Inferior parietal cortex (tissue), 1 donor: ENCODE data around the gene IGFLR1.
"Not testable (repeated sequence)": the region's sequence is repeated elsewhere in the genome, so short reads cannot be mapped to it uniquely, and the experiment has no call there.

Experiments
- DNase-seq: peaks from one replicate; pipeline ENCODE4 v3.0.0-alpha.2; 2016; ENCODE audit errors: extremely low spot score

The IGFLR1 gene

GRCh38 chr19:35724132-35724531, 18.1 kb downstream of the IGFLR1 start:
- not testable (repeated sequence) for DNase-seq

DNA sequence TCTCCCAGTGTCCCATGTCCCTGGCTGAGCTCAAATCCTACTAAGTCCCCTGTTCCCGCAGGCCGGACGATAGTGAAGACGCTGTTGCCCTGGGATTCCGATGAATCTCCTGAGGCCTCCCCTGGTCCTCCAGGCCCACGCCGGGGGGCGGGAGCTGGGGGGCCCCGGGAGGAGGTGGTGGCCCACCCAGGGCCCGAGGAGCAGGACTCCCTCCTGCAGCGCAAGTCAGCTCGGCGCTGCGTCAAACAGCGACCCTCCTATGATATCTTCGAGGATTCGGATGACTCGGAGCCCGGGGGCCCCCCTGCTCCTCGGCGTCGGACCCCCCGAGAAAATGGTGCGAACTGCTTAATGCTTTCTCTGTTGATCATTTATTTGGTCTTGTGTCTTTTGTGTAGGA, 18.6 kb downstream of the IGFLR1 start:
- DNase-seq = no peak

- DNase-seq = no peak
These were observed 19.4 kb downstream of the IGFLR1 start for GRCh38 chr19:35722897-35723296.

- no peak for DNase-seq
These were observed 19.8 kb downstream of the IGFLR1 start for GRCh38 chr19:35722461-35722860.

GRCh38 chr19:35721374-35721773, 20.9 kb downstream of the IGFLR1 start:
- no peak for DNase-seq

DNA sequence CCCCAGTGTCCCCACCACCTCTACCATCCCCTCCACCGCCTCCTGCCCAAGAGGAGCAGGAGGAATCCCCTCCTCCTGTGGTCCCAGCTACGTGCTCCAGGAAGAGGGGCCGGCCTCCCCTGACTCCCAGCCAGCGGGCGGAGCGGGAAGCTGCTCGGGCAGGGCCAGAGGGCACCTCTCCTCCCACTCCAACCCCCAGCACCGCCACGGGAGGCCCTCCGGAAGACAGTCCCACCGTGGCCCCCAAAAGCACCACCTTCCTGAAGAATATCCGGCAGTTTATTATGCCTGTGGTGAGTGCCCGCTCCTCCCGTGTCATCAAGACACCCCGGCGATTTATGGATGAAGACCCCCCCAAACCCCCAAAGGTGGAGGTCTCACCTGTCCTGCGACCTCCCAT, 21.6 kb downstream of the IGFLR1 start:
- no peak for DNase-seq

- no peak for DNase-seq
These were observed 22.1 kb downstream of the IGFLR1 start for GRCh38 chr19:35720163-35720524.

- no peak for DNase-seq
These were observed 22.7 kb downstream of the IGFLR1 start for GRCh38 chr19:35719402-35720162.

DNA sequence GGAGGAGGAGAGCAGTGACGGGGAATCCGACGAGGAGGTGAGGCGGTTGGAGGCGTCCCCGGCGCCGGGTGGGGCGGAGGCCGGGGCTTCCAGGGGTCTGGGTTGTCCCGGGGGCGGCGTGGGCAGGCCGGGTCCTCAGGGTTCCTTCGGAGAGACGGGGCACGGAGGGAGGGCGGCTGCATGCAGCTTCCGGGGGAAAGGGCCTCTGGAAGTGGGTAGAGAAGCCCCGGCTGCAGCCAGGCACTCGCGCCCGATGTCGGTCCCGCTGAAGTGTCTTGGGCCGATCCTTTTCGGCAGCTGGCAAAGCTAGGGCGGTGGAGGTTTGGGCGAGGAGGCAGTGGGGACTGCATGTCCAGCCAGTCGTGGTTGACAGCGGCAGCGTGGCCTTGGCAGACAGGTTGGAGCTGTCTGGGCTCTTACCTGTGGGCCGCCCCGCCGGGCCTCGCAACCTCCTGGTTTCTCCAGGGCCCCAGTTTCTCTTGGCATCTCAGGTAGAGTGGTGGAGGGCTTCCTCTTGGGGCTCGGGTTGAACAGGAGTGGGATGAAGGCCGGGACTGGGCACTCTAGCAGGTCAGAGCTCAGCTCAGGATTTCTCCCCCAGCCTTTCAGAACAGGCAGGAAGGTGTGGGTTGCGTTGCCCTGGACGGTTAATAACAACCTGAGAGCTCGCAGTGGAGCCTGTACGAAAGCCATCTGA, 23.8 kb downstream of the IGFLR1 start:
- DNase-seq = no peak

DNA sequence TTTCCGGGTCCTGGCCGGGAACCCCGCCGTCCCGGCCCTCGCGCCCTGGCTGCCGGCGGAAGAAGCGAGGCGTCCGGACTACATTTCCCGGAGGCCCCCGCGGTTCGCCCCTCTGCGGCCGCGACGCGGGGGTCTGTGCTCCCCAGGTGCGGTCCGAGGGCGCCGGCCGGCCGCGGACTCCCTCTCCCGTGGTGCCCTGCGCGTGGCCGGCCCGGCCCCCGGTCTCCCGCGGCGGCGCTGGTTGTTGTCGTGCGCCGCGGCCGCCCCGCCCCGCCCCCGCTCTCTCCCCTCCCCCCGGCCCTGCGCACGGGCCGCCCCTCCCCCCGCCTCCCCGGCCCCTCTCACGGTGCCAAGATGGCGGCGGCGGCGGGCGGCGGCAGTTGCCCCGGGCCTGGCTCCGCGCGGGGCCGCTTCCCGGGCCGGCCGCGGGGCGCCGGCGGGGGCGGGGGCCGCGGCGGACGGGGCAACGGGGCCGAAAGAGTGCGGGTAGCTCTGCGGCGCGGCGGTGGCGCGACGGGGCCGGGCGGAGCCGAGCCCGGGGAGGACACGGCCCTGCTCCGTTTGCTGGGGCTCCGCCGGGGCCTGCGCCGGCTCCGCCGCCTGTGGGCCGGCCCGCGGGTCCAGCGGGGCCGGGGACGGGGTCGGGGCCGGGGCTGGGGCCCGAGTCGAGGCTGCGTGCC, 24.4 kb downstream of the IGFLR1 start, which contains the start of gene KMT2B:
Gene KMT2B, plus strand, starts transcription at position 339 of the 680 bp plus-strand sequence. Its CDS starts 16 bp downstream, at position 355.
- DNase-seq = no peak

- DNase-seq = peak; percentile 92
These were observed 25.2 kb downstream of the IGFLR1 start for GRCh38 chr19:35716801-35717664.

GRCh38 chr19:35715981-35716800, 26.1 kb downstream of the IGFLR1 start:
- no peak for DNase-seq

DNA sequence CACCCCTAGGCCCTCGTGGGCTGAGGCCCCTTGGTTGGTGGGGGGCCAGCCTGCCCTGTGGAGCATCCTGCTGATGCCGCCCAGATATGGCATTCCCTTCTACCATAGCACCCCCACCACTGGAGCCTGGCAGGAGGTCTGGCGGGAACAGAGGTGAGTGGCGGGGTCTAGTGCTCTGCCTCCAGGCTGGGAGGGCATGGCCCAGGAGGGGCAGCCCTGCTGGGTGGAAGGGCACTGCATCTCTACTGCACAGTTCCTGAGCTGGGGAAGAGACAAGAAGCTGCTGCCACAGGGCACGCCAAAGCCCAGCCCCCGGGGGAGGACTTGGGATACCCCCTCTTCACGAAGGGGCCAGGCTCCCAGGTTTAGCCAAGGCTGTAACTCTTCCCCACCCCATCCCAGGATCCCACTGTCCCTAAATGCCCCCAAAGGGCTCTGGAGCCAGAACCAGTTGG, 26.9 kb downstream of the IGFLR1 start:
- DNase-seq = no peak

GRCh38 chr19:35714601-35715354, 27.5 kb downstream of the IGFLR1 start:
- DNase-seq = no peak

- no peak for DNase-seq
These were observed 28.3 kb downstream of the IGFLR1 start for GRCh38 chr19:35713904-35714495.

- no peak for DNase-seq
These were observed 28.8 kb downstream of the IGFLR1 start for GRCh38 chr19:35713506-35713850.

GRCh38 chr19:35712567-35713505, 29.4 kb downstream of the IGFLR1 start:
- DNase-seq = no peak
